HepG2 (cell line): ENCODE results near the gene CBX5.

Source experiments
- ATRX ChIP-seq: sonication (generic); formaldehyde crosslinking; IDR thresholded peaks from 2 replicates; pipeline ENCODE4 v1.4.0; 2020; ENCODE audit warnings: missing genetic modification reagents, borderline replicate concordance
- FOXK1 ChIP-seq: sonication (generic); formaldehyde crosslinking; IDR thresholded peaks from 2 replicates; pipeline ENCODE4 v1.4.0; 2020; ENCODE audit warnings: low read depth, missing genetic modification reagents, borderline replicate concordance
- JUNB ChIP-seq: sonication (generic); formaldehyde crosslinking; IDR thresholded peaks from 2 replicates; pipeline ENCODE4 v1.8.0; 2022; ENCODE audit warnings: missing genetic modification reagents, mild to moderate bottlenecking, borderline replicate concordance
- MBD4 ChIP-seq: IDR thresholded peaks from 2 replicates; pipeline ENCODE4 v1.6.1; 2012; ENCODE audit warnings: low read length, inconsistent platforms, borderline replicate concordance
- ZNF44 ChIP-seq: sonication (generic); formaldehyde crosslinking; IDR thresholded peaks from 2 replicates; pipeline ENCODE4 v1.5.1; 2020; ENCODE audit warnings: mild to moderate bottlenecking, missing genetic modification reagents
- ZNF773 ChIP-seq: sonication (generic); formaldehyde crosslinking; IDR thresholded peaks from 2 replicates; pipeline ENCODE4 v1.4.0; 2020; ENCODE audit warnings: missing genetic modification reagents, borderline replicate concordance
- ZNF777 ChIP-seq: sonication (generic); formaldehyde crosslinking; IDR thresholded peaks from 2 replicates; pipeline ENCODE4 v1.4.0; 2020; ENCODE audit warnings: missing genetic modification reagents
- TF ChIP-seq, protein P1 (sequence below): sonication (generic); formaldehyde crosslinking; IDR thresholded peaks from 2 replicates; pipeline ENCODE4 v1.4.0; 2020; ENCODE audit warnings: missing genetic modification reagents
- TF ChIP-seq, protein P2 (sequence below): sonication (generic); formaldehyde crosslinking; IDR thresholded peaks from 2 replicates; pipeline ENCODE4 v1.8.1; 2022; ENCODE audit warnings: low read depth, mild to moderate bottlenecking, missing genetic modification reagents
- TF ChIP-seq, protein P3 (sequence below): sonication (generic); formaldehyde crosslinking; IDR thresholded peaks from 2 replicates; pipeline ENCODE4 v1.5.0; 2020; ENCODE audit warnings: missing genetic modification reagents

DNA sequence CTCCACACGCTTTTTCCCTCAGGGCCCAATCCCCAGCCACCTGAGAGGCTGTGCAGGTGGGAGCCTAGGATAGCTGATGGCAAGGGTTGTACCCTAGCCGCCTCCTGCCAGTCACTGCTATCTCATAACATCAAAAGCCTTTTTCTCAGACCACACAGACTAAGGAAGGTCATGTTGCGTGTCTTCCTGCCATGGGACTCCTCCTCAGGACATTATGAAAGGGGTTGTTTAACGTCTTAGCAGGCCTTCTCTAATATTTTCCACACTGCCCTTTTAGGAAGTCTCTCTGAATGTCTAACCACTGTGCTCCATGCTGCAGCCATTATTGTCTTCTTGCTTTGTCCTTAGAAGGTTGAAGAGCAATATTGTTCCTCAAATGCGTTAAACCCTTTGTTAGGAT lies 83.5 kb downstream of the CBX5 start:
- TF ChIP-seq ZNF777 (CRISPR knock-in tag) (no peak), ZNF44 (CRISPR knock-in tag) (no peak), MBD4 (no peak), JUNB (no peak), FOXK1 (no peak), ZNF773 (no peak), ATRX (no peak)
- TF ChIP-seq, protein P1, sequence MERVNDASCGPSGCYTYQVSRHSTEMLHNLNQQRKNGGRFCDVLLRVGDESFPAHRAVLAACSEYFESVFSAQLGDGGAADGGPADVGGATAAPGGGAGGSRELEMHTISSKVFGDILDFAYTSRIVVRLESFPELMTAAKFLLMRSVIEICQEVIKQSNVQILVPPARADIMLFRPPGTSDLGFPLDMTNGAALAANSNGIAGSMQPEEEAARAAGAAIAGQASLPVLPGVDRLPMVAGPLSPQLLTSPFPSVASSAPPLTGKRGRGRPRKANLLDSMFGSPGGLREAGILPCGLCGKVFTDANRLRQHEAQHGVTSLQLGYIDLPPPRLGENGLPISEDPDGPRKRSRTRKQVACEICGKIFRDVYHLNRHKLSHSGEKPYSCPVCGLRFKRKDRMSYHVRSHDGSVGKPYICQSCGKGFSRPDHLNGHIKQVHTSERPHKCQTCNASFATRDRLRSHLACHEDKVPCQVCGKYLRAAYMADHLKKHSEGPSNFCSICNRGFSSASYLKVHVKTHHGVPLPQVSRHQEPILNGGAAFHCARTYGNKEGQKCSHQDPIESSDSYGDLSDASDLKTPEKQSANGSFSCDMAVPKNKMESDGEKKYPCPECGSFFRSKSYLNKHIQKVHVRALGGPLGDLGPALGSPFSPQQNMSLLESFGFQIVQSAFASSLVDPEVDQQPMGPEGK (CRISPR knock-in tag), result no peak
- TF ChIP-seq, protein P2, sequence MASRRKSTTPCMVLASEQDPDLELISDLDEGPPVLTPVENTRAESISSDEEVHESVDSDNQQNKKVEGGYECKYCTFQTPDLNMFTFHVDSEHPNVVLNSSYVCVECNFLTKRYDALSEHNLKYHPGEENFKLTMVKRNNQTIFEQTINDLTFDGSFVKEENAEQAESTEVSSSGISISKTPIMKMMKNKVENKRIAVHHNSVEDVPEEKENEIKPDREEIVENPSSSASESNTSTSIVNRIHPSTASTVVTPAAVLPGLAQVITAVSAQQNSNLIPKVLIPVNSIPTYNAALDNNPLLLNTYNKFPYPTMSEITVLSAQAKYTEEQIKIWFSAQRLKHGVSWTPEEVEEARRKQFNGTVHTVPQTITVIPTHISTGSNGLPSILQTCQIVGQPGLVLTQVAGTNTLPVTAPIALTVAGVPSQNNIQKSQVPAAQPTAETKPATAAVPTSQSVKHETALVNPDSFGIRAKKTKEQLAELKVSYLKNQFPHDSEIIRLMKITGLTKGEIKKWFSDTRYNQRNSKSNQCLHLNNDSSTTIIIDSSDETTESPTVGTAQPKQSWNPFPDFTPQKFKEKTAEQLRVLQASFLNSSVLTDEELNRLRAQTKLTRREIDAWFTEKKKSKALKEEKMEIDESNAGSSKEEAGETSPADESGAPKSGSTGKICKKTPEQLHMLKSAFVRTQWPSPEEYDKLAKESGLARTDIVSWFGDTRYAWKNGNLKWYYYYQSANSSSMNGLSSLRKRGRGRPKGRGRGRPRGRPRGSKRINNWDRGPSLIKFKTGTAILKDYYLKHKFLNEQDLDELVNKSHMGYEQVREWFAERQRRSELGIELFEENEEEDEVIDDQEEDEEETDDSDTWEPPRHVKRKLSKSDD (CRISPR knock-in tag), result no peak
- TF ChIP-seq, protein P3, sequence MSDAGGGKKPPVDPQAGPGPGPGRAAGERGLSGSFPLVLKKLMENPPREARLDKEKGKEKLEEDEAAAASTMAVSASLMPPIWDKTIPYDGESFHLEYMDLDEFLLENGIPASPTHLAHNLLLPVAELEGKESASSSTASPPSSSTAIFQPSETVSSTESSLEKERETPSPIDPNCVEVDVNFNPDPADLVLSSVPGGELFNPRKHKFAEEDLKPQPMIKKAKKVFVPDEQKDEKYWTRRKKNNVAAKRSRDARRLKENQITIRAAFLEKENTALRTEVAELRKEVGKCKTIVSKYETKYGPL, result no peak
